HG02571 (cell line): ENCODE results near the gene RGL4.
"Not testable (repeated sequence)": the region's sequence is repeated elsewhere in the genome, so short reads cannot be mapped to it uniquely, and the experiment has no call there.

Experiments used
- ATAC-seq: cut with Tn5 transposase; IDR thresholded peaks from one replicate; pipeline ENCODE4 v1.9.1; 2021; ENCODE audit warnings: mild to moderate bottlenecking, moderate library complexity; ENCODE audit not compliant: unreplicated experiment

Gene RGL4

GRCh38 chr22:23728108-23728507 lies 37.3 kb downstream of the RGL4 start:
- ATAC-seq, result not testable (repeated sequence)

GRCh38 chr22:23737696-23738095 lies 46.9 kb downstream of the RGL4 start:
- no peak for ATAC-seq

GRCh38 chr22:23742505-23743264 lies 51.9 kb downstream of the RGL4 start:
- no peak for ATAC-seq

- no peak for ATAC-seq
Observed at GRCh38 chr22:23743303-23743705, 52.5 kb downstream of the RGL4 start.

- ATAC-seq, result no peak
Observed at GRCh38 chr22:23744001-23744400, 53.2 kb downstream of the RGL4 start.

- no peak for ATAC-seq
Observed at GRCh38 chr22:23744485-23744884, 53.7 kb downstream of the RGL4 start.

GRCh38 chr22:23745791-23746190 lies 55.0 kb downstream of the RGL4 start:
- ATAC-seq, result no peak
